ENCODE data around the gene PLA2G2C.

Gene PLA2G2C

GRCh38 chr1:20165522-20165951, 20.8 kb downstream of the PLA2G2C start:
- DNase-seq (ENCODE audit: insufficient read length) (no peak), FAIRE-seq (no peak)
- TF ChIP-seq POLR2A (IDR thresholded peaks at IDR 0.05; ENCODE audit: low read depth, low read length): no peak
- TF ChIP-seq POLR2AphosphoS5 (IDR thresholded peaks at IDR 0.05; ENCODE audit: low read depth, low read length): no peak
- TF ChIP-seq TAF1 (IDR thresholded peaks at IDR 0.05; ENCODE audit: borderline replicate concordance, low read depth, low read length): no peak

- DNase-seq (ENCODE audit: insufficient read length) (no peak), FAIRE-seq (no peak)
- TF ChIP-seq TAF1 (IDR thresholded peaks at IDR 0.05; ENCODE audit: borderline replicate concordance, low read depth, low read length) (no peak), POLR2A (IDR thresholded peaks at IDR 0.05; ENCODE audit: low read depth, low read length) (no peak)
Observed at GRCh38 chr1:20164694-20165202, 21.6 kb downstream of the PLA2G2C start.

- no peak for FAIRE-seq
- no peak for DNase-seq (ENCODE audit: insufficient read length)
- TF ChIP-seq TAF1 (IDR thresholded peaks at IDR 0.05; ENCODE audit: borderline replicate concordance, low read depth, low read length): no peak
- TF ChIP-seq POLR2A (IDR thresholded peaks at IDR 0.05; ENCODE audit: low read depth, low read length): no peak
- no peak for TF ChIP-seq POLR2AphosphoS5 (IDR thresholded peaks at IDR 0.05; ENCODE audit: low read depth, low read length)
Observed at GRCh38 chr1:20160034-20160433, 26.3 kb downstream of the PLA2G2C start.

GRCh38 chr1:20158358-20159070, 27.8 kb downstream of the PLA2G2C start:
- no peak for TF ChIP-seq POLR2A (IDR thresholded peaks at IDR 0.05; ENCODE audit: low read depth, low read length)
- no peak for TF ChIP-seq TAF1 (IDR thresholded peaks at IDR 0.05; ENCODE audit: borderline replicate concordance, low read depth, low read length)
- no peak for TF ChIP-seq POLR2AphosphoS5 (IDR thresholded peaks at IDR 0.05; ENCODE audit: low read depth, low read length)
- no peak for FAIRE-seq
- no peak for DNase-seq (ENCODE audit: insufficient read length)

- DNase-seq (ENCODE audit: insufficient read length) (no peak), FAIRE-seq (no peak)
- TF ChIP-seq POLR2A (IDR thresholded peaks at IDR 0.05; ENCODE audit: low read depth, low read length): no peak
- TF ChIP-seq TAF1 (IDR thresholded peaks at IDR 0.05; ENCODE audit: borderline replicate concordance, low read depth, low read length): no peak
Observed at GRCh38 chr1:20154301-20154831, 32.0 kb downstream of the PLA2G2C start.

GRCh38 chr1:20153000-20153418, 33.3 kb downstream of the PLA2G2C start:
- DNase-seq (ENCODE audit: insufficient read length) (no peak), FAIRE-seq (no peak)
- no peak for TF ChIP-seq POLR2A (IDR thresholded peaks at IDR 0.05; ENCODE audit: low read depth, low read length)
- TF ChIP-seq TAF1 (IDR thresholded peaks at IDR 0.05; ENCODE audit: borderline replicate concordance, low read depth, low read length): no peak
- no peak for TF ChIP-seq POLR2AphosphoS5 (IDR thresholded peaks at IDR 0.05; ENCODE audit: low read depth, low read length)

- DNase-seq (ENCODE audit: insufficient read length): no peak
- no peak for FAIRE-seq
- TF ChIP-seq TAF1 (IDR thresholded peaks at IDR 0.05; ENCODE audit: borderline replicate concordance, low read depth, low read length) (no peak), POLR2A (IDR thresholded peaks at IDR 0.05; ENCODE audit: low read depth, low read length) (no peak), POLR2AphosphoS5 (IDR thresholded peaks at IDR 0.05; ENCODE audit: low read depth, low read length) (no peak)
Observed at GRCh38 chr1:20152599-20152930, 33.8 kb downstream of the PLA2G2C start.

GRCh38 chr1:20151906-20152598, 34.3 kb downstream of the PLA2G2C start:
- DNase-seq (ENCODE audit: insufficient read length): peak; percentile 93
- peak; percentile 87 for FAIRE-seq
- TF ChIP-seq POLR2AphosphoS5 (IDR thresholded peaks at IDR 0.05; ENCODE audit: low read depth, low read length): no peak
- TF ChIP-seq POLR2A (IDR thresholded peaks at IDR 0.05; ENCODE audit: low read depth, low read length): no peak

- TF ChIP-seq POLR2A (IDR thresholded peaks at IDR 0.05; ENCODE audit: low read depth, low read length) (no peak), TAF1 (IDR thresholded peaks at IDR 0.05; ENCODE audit: borderline replicate concordance, low read depth, low read length) (no peak)
- DNase-seq (ENCODE audit: insufficient read length) (no peak), FAIRE-seq (no peak)
Observed at GRCh38 chr1:20150969-20151368, 35.3 kb downstream of the PLA2G2C start.

GRCh38 chr1:20150326-20150705, 36.0 kb downstream of the PLA2G2C start:
- no peak for DNase-seq (ENCODE audit: insufficient read length)
- FAIRE-seq: no peak

GRCh38 chr1:20149601-20150325, 36.6 kb downstream of the PLA2G2C start:
- TF ChIP-seq POLR2A (IDR thresholded peaks at IDR 0.05; ENCODE audit: low read depth, low read length): no peak
- no peak for TF ChIP-seq POLR2AphosphoS5 (IDR thresholded peaks at IDR 0.05; ENCODE audit: low read depth, low read length)
- no peak for TF ChIP-seq TAF1 (IDR thresholded peaks at IDR 0.05; ENCODE audit: borderline replicate concordance, low read depth, low read length)
- no peak for FAIRE-seq
- no peak for DNase-seq (ENCODE audit: insufficient read length)

More at GRCh38 chr1:20150326-20150705, 36.0 kb downstream of the PLA2G2C start:
- TF ChIP-seq POLR2A (IDR thresholded peaks at IDR 0.05; ENCODE audit: low read depth, low read length) (no peak), TAF1 (IDR thresholded peaks at IDR 0.05; ENCODE audit: borderline replicate concordance, low read depth, low read length) (no peak), POLR2AphosphoS5 (IDR thresholded peaks at IDR 0.05; ENCODE audit: low read depth, low read length) (no peak)
